ENCODE data around the gene NKAPL.
A peak's percentile ranks its signal among the peaks of the same experiment; 100 is the strongest.

The NKAPL gene

DNA sequence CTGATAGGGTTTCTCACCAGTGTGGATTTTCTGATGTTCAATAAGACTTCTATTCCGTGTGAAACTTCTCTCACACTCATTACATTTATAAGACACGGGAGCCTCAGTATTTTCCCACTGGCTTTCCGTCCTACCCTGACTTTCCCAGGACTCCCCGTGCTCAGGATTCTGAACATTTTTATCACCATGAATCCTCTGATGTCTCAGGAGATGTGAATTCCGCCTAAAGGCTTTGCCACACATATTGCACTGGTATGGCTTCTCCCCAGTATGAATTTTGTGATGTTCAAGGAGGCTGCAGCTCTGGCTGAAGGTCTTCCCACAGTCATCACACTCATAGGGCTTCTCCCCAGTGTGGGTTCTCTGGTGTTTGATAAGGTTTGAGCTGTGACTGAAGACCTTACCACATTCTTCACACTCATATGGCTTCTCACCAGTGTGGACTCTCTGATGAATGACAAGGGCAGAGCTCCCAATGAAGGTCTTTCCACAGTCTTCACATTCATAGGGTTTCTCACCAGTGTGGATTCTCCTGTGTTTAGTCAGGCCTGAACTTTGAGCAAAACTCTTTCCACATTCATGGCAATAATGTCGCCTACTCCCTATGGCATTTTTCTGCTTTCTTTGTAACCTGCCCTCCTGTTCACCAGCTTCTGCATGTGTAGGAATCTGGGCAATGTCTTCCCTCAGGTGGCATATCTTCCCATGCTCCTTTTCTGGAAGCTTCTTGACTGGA, 13.7 kb upstream of the NKAPL start:
- no peak for DNase-seq (ENCODE audit: low spot score)

DNA sequence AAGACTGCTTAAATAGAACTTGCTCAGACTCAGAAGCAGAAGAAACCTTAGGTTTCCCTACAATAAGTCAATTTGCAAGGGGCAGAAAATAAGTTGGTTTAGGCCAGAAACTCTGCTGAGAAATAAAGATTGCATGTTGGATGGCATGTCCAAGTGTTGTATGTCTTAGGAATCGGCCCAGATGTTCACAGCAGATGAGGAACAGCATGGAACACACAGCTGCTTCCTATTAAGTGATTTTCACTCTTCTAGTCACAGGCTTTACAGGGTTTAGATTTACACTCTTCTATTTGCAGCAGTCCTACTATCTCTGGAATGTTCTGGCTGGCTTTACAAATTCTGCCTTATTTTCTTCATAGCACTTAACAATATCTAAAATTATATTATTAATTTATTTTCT, 10.2 kb upstream of the NKAPL start:
- DNase-seq (ENCODE audit: low spot score) = no peak

DNA sequence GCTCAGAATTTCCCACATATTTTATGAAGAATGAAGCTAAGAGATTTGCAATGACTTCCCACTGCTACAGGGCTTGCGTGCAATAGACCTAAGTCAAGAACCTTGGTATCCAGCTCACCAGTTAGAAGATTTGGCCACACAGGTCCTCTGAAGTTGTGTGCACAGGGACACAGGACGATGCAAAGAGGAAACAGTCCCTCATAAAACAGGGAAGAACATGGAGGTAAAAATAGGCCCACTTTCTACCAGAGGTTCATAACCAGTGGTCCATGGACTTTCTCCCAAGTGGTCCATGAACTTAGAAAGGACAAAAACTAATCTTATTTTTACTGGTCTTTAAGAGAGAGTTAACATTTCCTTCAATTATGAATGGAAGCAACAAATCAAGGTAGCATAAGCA, 8.3 kb upstream of the NKAPL start:
- DNase-seq (ENCODE audit: low spot score) = no peak

DNA sequence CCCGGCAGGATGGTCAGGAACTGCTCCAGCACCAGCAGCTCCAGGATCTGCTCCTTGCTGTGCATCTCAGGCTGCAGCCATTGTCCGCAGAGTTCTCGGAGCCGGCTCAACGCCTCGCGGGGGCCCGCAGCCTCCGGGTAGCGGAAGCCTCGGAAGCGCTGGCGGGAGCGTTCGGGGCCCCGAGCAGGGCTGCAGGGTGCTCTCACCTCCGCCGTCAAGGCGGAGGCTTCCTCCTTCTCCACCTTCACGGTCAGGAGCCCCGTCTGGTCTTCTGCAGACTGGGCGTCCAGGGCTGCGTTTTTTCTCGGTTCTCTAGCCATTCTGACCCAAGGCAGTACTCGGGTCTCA, 7.5 kb upstream of the NKAPL start:
- no peak for DNase-seq (ENCODE audit: low spot score)

DNA sequence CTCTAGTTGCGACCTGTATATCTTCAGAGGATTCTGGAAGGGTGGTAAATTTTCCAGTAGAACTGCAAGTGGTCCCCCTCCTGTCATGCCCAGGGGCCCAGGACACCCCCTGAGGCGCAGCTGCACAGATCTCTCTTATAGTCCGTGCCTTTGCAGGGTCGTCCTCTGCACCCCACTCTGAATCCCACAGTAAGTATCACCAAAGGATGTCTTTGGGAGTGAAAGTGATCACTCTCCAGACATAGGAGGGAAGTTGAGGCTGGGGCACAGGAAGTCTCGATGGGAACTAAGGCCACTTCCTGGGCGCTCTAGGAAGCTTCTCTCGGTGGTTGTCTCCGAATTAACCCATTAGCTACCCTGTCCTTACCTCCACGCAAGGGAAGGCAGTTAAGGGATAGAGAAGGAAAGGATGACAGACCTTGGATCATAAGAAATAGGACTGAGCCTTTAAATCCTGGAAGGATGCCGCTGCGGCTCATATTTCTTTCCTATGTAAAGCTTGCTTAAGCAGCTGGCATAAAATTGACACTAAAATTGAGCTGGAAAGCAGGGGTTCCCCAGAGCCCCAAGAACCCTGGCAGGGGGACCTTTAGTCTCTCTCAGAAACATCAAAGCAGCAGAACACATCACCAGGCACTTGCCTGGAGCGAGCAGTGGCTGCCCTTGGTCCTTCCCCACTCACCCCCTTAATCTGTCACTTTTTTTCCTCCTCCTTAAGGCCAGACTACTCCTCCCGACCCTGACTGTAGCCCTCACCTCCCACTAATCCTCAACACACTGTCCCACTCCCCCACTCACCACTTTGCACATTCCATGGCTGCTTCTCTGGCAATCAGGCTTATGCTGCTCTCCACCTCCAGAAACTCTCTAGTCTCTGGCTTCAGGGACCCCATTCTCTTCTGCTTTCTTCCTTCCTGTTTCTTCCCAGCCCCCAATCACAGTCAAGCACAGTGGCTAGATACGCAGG, 6.8 kb upstream of the NKAPL start, which contains the start of gene ZKSCAN4:
Gene ZKSCAN4 (minus strand): TSS at position 261 of the 967 bp plus-strand sequence. CDS start 289 bp downstream, outside the sequence.
- DNase-seq (ENCODE audit: low spot score) = peak; percentile 85

GRCh38 chr6:28254121-28254519, 5.0 kb upstream of the NKAPL start:
- DNase-seq (ENCODE audit: low spot score) = no peak

DNA sequence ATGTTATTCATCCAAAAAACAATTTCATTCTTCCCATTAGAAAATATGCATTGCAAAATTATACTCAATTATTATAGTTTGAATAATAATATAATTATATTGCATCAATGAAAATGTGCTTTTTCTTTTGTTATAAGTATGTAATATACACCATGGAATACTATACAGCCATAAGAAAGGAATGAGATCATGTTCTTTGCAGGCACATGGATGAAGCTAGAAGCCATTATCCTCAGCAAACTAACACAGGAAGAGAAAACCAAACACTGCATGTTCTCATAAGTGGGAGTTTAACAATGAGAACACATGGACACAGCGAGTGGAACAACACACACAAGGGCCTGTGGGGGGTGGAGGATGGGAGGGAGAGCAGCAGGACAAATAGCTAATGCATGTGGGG, 2.1 kb upstream of the NKAPL start:
- no peak for DNase-seq (ENCODE audit: low spot score)

GRCh38 chr6:28263922-28264321, 4.8 kb downstream of the NKAPL start:
- no peak for DNase-seq (ENCODE audit: low spot score)

GRCh38 chr6:28264834-28265401, 5.8 kb downstream of the NKAPL start:
- no peak for DNase-seq (ENCODE audit: low spot score)

DNA sequence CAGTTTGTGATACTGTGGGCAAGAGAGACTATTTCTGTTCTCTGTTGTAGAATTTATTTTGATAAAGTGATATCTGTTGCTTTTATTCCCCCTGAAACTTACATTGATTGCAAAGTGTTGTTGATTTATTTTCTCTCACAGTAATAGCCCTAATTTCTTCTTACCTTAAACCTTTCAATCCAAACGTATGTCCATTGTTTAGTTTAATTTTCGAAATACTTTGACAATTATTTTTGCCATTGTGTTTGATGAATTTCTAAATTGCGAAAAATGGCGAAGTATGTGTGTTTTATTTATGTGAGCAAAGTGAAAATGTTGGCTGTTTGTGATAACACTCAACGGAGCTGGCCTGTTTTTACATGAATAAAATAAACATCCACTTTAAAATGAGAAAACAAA, 7.5 kb downstream of the NKAPL start:
- no peak for DNase-seq (ENCODE audit: low spot score)

- peak; percentile 91 for DNase-seq (ENCODE audit: low spot score)
Observed at GRCh38 chr6:28266962-28267694, 8.0 kb downstream of the NKAPL start, which contains the start of gene ZSCAN26. Gene ZSCAN26 (plus strand): TSS chr6:28267143. CDS start chr6:28271920, 4,777 bp downstream.

- DNase-seq (ENCODE audit: low spot score) = no peak
Observed at GRCh38 chr6:28267695-28268059, 8.6 kb downstream of the NKAPL start.

GRCh38 chr6:28269492-28269891, 10.4 kb downstream of the NKAPL start:
- DNase-seq (ENCODE audit: low spot score) = no peak

DNA sequence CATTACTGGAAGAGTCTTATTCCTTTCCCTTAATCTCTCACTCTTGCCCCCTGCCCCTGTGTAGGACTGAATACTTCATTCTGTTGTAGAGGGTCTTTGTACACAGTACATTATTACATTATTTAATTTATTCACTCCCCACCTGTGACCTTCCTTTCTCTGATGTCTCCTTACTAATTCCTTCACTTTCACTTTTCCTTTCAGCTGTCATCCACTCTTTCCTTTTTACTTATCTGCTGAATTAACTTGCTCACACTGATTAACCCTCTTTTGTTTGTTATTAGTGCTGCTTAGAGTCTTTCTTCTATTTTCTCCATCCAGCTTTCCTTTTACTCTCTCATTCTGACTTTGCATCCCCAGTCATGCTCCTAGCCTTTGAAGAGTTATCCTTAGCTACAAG, 15.8 kb downstream of the NKAPL start:
- no peak for DNase-seq (ENCODE audit: low spot score)

GRCh38 chr6:28277746-28278145, 18.6 kb downstream of the NKAPL start:
- no peak for DNase-seq (ENCODE audit: low spot score)

DNA sequence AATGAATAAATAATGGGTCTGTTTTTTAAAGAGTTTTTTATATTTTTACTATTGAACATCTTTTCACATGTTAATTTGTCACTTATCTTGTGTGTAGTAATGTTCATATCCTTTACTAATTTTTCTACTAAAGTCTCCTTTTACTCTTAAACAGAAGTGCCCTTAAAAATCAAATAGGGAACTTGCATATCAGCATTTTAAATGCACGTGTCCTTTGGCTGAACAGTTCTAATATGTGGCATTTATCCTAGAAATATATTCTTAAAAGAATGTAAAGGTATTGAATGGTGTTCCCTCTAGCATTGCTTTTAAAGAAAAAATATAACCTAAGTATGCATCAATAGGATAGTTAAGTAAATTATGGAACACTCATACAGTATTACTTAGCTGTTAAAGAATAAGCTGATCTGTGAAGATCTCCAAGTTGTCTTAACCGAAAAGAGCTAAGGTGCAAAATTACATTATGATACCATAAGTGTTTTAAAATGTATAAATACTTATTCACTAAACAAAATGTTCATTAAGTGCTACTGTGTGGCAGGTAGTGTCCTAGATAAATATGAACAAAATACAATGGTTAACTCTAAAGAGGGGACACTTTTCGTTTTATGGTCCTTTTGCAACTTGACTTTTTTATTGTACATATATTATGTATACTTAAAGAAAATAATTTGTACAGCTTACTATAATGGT, 21.6 kb downstream of the NKAPL start:
- no peak for DNase-seq (ENCODE audit: low spot score)

- DNase-seq (ENCODE audit: low spot score) = no peak
Observed at GRCh38 chr6:28281288-28282064, 22.4 kb downstream of the NKAPL start, which contains the start of gene PGBD1. Gene PGBD1 (plus strand): TSS chr6:28281572. CDS start chr6:28283814, 2,242 bp downstream.

- no peak for DNase-seq (ENCODE audit: low spot score)
Observed at GRCh38 chr6:28282926-28283325, 23.8 kb downstream of the NKAPL start.

- no peak for DNase-seq (ENCODE audit: low spot score)
Observed at GRCh38 chr6:28291573-28291972, 32.5 kb downstream of the NKAPL start.

- no peak for DNase-seq (ENCODE audit: low spot score)
Observed at GRCh38 chr6:28295326-28295725, 36.2 kb downstream of the NKAPL start.

Measured in pons (tissue), 1 donor.